BJ (cell line): ENCODE results near the gene PERM1. TPM values are rescaled to one million over a fixed set of nuclear protein-coding genes. Genes with fewer than 3 reads are reported as not detected.

Experiments
- CTCF ChIA-PET: fragments of 350-600 bp; formaldehyde crosslinking; extraction: SDS; loops from one replicate; lab custom pipeline; 2021; ENCODE audit warnings: antibody characterized with exemption, inconsistent platforms; lab: Yijun Ruan, JAX
- POLR2A ChIA-PET: fragments of 300-600 bp; sonication (Branson Sonifier 250); formaldehyde crosslinking; extraction: SDS; loops from one replicate; lab custom pipeline; 2021; ENCODE audit warnings: antibody characterized with exemption; lab: Charles Lee
- DNase-seq: peaks from one replicate; pipeline ENCODE4 v3.0.0-alpha.2; 2011; ENCODE audit warnings: low read depth
- H3K27me3 ChIP-seq: 2 replicates; pipeline ENCODE4 v1.6.0; 2011; ENCODE audit warnings: low read length; ENCODE audit not compliant: control insufficient read depth, insufficient read depth
- H3K36me3 ChIP-seq: 2 replicates; pipeline ENCODE4 v1.5.1; 2011; ENCODE audit warnings: low read length; ENCODE audit not compliant: control insufficient read depth, insufficient read depth
- H3K4me3 ChIP-seq: 2 replicates; pipeline ENCODE4 v1.5.1; 2011; ENCODE audit warnings: low read depth, mild to moderate bottlenecking, control low read depth, low read length
- polyA plus RNA-seq: library from polyadenylated mRNA; depleted of rRNA; stranded (reverse); fragments of >200 nt; gene quantifications from 2 replicates; pipeline ENCODE4 v1.2.3, GENCODE V29; 2011
- TF ChIP-seq, protein P1 (sequence below): IDR thresholded peaks from 2 replicates; pipeline ENCODE4 v1.5.1; 2011; ENCODE audit warnings: low read depth, mild to moderate bottlenecking, control low read depth, inconsistent platforms, low read length, moderate library complexity; ENCODE audit not compliant: insufficient read depth

Gene PERM1
- polyA plus RNA-seq, 1 experiment, result not detected

DNA sequence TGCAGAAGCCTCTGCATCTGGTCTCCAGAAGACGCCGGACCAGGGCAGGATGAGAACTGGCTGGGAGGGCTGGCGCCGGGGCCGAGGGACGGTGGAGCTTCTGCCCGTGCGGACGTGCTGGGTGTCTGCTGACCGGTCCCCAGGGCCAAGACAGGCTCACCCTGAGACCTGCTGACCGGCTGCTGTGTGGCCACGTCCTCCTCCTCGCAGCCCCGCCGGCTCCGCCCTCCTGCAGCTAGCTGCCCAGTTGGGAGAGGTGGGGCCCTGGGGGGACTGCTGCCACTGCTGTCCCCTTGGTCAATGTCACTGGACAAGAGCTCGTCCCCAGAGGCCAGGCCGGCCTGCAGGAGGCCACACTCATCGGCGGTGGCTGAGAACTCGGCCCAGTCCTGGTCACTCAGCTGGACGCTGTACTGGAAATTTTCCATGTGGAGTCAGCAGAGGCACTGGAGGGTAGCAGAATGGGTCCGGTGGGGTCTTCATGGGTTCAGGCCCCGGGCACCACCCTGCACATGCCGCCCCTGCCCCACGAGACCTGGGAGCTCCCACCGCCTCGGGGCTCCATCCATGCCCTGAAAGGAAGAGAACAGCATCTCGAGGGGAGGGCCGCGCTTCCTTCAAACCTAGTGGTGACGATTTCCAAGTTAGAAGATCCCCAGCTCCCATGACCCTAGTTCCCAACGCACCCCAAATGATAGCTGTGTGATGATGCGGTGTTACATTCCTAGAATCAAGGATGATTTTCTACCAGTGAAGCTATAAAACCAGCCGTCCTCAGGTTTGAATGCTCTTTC lies 1.1 kb downstream of the PERM1 start:
- Histone ChIP-seq H3K27me3 (no peaks in the 10 kb centered on the region), H3K4me3 (no peak overlapping the region), H3K36me3 (no peaks in the 10 kb centered on the region)
- no peak for DNase-seq
- ChIA-PET POLR2A (interaction anchor here (1.2 kb wide), 1 partner anchor 20 kb away, joined by 3 read pairs; no protein-coding TSS in a partner anchor), CTCF (interaction anchor here (1.2 to 9.5 kb wide), 6 partner anchors 14 to 391 kb away, joined by 3 to 157 read pairs (median 6); no protein-coding TSS in a partner anchor)
- TF ChIP-seq, protein P1, sequence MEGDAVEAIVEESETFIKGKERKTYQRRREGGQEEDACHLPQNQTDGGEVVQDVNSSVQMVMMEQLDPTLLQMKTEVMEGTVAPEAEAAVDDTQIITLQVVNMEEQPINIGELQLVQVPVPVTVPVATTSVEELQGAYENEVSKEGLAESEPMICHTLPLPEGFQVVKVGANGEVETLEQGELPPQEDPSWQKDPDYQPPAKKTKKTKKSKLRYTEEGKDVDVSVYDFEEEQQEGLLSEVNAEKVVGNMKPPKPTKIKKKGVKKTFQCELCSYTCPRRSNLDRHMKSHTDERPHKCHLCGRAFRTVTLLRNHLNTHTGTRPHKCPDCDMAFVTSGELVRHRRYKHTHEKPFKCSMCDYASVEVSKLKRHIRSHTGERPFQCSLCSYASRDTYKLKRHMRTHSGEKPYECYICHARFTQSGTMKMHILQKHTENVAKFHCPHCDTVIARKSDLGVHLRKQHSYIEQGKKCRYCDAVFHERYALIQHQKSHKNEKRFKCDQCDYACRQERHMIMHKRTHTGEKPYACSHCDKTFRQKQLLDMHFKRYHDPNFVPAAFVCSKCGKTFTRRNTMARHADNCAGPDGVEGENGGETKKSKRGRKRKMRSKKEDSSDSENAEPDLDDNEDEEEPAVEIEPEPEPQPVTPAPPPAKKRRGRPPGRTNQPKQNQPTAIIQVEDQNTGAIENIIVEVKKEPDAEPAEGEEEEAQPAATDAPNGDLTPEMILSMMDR, result no peak

DNA sequence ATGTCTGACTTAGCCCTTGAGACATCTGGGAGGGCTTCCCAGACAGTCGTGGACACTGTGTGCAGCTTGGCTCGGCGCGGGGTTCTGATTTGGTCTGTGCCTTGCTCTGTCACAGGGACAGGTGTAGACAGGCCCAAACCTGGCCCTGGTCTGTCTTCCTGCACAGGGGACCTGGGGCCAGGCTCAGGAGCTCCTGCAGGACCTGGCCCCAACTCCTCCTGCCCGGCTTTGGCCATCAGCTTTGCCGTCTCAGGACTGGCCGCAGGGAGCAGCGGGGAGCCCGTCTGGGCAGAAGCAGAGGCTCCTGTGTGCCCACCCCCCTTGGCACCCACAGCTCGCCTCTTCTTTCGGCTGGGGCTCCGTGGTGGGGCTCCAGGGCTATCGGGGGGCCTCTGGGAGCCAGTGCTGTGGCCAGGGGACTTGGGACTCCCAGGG lies 1.7 kb downstream of the PERM1 start:
- POLR2A ChIA-PET, result no interaction called here
- no peaks in the 10 kb centered on the region for H3K27me3 ChIP-seq
- DNase-seq, result no peak
- H3K36me3 ChIP-seq, result no peaks in the 10 kb centered on the region
- H3K4me3 ChIP-seq, result no peak overlapping the region
- TF ChIP-seq, protein P1, result no peak
- CTCF ChIA-PET, result interaction anchor here (0.6 to 9.5 kb wide), 5 partner anchors 14 to 268 kb away, joined by 3 to 157 read pairs (median 4); no protein-coding TSS in a partner anchor

DNA sequence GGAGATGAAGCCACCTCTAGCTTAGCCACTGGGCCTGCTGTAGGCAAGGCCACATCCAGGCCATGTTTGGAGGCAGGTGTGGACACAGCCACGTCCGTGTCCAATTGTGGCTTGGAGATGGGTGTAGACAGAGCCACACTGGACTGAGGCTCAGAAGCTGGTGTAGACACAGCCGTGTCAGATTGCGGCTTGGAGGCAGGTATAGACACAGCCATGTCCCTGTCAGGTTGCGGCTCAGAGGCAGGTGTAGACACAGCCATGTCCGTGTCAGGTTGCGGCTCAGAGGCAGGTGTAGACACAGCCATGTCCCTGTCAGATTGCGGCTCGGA lies 2.2 kb downstream of the PERM1 start:
- no peak for DNase-seq
- ChIA-PET POLR2A (no interaction called here), CTCF (interaction anchor here (0.6 to 9.5 kb wide), 4 partner anchors 23 to 268 kb away, joined by 3 to 157 read pairs (median 24); no protein-coding TSS in a partner anchor)

DNA sequence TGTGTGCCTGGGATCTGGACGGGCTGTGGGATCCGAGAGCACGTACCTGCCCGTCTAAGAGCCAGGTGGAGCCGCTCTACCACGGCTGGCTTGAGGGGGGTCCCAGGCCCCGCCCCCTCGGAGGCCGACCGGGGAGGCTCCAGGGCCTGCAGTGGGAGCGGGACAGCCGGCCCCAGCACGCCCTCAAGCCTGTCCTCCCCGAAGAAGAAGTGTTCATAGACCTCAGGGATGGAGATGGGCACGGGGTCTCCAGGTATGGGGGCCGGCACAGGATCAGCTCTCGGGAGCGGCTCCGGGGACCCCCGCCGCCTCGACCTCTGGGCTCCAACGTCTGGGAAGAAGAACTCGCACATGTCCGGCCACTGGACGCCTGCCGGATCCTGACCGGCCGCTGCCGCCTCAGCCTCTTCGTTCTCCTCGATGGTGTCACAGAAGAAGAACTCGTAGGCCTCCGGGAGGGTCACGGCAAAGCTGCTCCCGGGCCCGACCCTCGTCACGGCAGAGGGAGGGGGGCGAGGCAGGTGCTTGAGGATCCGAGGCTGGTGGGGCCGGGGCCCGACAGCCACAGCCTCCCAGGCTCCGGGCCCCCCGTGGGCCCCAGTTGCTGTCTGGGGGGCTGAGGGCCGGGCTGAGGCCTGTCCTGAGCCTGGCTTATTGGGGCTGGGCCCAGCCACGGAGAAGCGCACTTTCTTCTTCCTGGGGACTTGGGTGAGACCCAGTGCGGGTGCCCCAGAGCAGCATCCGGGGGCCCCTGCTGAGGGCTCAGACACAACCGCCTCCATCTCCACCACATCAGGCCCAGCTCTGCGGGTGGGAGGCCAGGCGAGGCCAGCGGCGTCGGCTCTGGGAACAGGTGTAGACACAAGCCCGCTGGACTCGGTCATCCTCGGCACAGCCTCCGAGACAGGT lies 2.8 kb downstream of the PERM1 start:
- ChIA-PET CTCF (interaction anchor here (9.5 kb wide), 1 partner anchor 83 kb away, joined by 157 read pairs; no protein-coding TSS in a partner anchor), POLR2A (no interaction called here)
- Histone ChIP-seq H3K4me3 (no peak overlapping the region), H3K27me3 (no peaks in the 10 kb centered on the region), H3K36me3 (no peaks in the 10 kb centered on the region)
- TF ChIP-seq, protein P1, result no peak
- DNase-seq, result no peak

More for the DNA sequence above, 2.2 kb downstream of the PERM1 start:
- Histone ChIP-seq H3K4me3 (no peak overlapping the region), H3K27me3 (no peaks in the 10 kb centered on the region), H3K36me3 (no peaks in the 10 kb centered on the region)
- TF ChIP-seq, protein P1, result no peak
